NCI-H2107 treated with DMSO at 0.1 percent for 48 hours (cell line): Measurements from ENCODE around the gene PLXNB3.
"Not testable (repeated sequence)": the region's sequence is repeated elsewhere in the genome, so short reads cannot be mapped to it uniquely, and the experiment has no call there.

ENCODE experiments used
- DNase-seq: peaks from one replicate; lab custom pipeline; 2025; ENCODE audit not compliant: unreplicated experiment; lab: John Stamatoyannopoulos, UW

PLXNB3 gene

DNA sequence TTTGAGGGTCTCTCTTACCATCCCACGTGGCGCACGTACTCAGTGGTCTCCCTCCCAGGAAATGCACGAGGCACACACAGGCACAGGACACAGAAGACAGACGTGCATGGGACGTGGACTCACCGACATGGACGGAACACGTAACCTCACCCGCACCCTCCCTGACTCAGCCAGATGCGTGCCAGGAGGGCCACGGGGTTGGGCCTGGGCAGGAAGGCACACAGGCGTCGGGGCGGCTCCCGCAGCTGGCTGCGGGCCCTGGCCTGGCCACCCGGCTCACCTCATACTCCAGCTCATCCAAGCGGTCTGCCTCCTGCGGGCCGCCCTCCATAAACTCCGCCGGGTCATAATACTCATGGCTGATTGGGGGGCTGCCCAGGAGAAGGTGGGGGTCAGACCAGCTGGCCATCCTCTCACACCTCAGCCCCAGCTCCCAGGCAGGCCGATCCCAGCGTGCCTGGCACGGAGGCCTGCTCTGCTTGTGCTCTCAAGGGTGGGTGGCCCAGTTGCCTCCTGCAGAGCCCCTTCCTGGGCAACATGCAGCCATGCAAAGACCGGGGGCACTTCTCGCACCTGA is 43.0 kb downstream of the PLXNB3 start:
- no peak for DNase-seq

DNA sequence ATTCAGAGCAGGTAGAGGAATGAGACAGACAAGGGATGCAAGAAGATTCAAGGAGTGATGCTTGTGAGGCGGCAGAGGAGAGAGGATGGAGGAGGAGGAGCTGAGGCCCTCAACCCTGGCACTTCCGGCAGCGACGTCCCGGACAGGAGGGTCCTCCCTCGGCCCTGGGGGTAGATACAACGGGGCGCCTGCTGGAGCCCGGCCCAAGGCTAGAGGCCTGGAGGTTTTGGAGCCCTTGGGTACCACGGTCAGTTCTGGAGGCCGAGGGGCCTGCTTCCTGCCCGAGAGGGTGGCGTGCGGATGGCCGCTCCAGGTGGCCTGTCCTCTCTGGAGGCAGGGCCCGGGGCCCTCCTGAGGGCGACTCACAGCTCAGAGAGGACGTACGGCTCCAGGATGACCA is 43.9 kb downstream of the PLXNB3 start:
- no peak for DNase-seq

DNA sequence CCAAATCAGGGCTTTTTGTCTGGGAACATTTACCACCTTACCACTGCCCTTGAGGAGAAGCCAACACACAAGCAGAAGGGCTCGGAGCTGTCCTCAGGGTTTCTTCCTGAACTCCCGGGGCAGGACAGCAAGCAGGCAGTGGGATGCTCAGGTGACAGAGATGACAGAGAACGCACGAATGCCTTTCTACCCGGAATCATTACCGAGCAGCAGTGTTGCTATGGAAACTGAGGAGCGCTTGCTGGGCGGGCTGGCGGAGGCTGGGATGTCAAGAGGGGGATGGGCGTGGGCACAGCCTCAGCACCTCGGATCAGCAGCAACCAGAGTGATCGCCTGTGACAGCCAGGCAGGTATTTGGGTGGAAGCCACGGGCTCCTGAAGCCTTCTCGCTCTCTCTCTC is 48.2 kb downstream of the PLXNB3 start:
- no peak for DNase-seq

DNA sequence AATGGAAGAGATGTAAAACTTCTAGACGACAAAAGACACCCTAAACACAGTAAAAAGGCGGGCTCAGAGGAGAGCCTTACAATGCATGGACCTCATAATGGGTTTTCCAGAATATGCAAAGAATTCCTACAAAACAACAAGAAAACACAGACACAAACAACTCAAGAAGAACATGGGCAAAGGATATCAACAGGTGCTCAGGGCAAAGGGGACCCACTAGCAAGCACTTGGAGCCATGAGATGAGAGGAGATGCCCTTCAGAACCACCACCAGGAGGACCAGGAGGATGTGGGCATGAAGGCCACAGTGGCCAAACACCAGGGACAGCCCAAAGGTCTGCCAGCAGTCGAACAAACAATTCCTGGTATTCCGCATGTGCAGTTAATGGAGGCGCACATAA is 49.1 kb downstream of the PLXNB3 start:
- DNase-seq = no peak

DNA sequence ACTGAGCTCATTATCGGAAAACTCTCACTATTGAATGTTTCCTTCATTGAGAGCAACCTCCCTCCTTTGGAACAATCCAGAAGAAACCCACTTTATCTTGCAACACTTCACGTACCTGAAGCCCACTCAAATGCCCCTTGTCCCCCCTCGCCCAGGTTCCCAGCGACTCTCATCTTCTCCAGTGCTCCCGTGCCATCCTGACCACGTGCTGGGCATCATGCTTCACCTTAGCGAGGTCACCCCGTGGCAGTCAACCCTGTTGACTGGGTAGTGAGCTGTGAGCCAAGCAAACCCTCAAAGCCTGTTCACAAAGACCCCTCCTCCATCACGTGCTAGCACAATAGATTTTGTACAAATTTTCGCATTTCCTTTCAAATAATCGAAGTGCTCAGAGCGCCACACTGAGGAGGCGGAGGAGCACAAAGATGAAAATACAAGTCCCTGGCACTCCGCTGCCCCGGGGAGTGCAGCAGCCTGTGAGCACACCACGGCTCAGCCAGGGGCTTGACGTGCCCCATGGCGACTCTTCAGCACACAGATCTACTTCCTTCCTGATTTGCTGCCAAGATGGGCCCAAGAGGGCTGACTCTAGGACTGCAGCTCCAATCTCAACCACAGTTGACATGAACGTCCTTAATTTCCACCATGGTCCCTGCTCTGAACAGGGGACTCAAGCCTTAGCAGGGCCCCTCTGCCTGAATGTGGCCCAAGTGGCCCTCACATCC is 50.7 kb downstream of the PLXNB3 start:
- DNase-seq = no peak

DNA sequence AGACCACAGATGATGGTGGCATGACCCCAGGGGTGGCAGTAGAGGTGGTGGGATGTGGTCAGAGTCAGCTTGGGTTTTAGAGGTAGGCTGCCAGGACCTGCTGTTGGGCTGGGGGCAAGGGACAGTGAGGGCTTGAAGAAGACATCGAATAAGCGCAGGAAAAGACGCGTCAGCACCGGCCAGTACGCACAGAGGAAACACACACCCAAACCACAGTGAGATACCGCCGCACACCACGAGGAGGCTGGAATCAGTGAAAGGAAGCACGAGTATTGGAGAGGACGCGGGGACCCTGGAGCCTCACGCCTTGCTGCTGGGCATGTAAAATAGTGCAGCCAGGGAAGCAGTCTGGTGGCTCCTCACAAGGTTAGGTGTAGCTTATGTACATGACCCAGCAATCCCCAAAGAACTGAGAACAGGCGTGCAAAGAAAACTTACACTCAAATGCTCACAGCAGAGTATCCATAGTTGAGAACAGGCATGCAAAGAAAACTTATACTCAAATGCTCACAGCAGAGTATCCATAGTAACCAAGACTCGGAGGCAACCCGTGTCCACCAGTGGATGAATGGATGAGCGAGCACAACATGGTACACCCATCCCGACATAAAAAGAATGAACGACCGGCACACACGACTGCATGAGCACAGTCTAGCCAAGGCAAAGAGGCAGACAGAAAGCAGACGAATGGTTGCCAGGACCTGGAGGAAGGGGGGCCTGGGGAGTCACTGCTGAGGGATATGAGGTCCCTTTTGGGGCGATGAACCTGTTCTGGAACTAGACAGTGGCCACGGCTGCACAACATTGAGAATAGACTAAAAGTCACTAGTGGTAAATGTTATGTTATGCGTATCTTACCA is 53.0 kb downstream of the PLXNB3 start:
- no peak for DNase-seq

DNA sequence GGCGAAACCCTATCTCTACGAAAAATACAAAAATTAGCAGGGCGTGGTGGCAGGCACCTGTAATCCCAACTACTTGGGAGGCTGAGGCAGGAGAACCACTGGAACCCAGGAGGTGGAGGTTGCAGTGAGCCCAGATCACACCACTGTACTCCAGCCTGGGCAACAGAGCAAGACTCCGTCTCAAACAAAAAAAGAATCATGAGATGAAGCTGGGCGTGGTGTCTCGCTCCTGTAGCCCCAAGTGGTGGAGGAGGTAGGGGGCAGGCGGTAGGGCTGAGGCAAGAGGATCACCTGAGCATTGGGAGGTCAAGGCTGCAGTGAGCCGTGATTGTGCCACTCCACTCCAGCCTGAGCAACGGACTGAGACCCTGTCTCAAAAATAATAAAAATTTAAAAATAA is 54.0 kb downstream of the PLXNB3 start:
- not testable (repeated sequence) for DNase-seq

DNA sequence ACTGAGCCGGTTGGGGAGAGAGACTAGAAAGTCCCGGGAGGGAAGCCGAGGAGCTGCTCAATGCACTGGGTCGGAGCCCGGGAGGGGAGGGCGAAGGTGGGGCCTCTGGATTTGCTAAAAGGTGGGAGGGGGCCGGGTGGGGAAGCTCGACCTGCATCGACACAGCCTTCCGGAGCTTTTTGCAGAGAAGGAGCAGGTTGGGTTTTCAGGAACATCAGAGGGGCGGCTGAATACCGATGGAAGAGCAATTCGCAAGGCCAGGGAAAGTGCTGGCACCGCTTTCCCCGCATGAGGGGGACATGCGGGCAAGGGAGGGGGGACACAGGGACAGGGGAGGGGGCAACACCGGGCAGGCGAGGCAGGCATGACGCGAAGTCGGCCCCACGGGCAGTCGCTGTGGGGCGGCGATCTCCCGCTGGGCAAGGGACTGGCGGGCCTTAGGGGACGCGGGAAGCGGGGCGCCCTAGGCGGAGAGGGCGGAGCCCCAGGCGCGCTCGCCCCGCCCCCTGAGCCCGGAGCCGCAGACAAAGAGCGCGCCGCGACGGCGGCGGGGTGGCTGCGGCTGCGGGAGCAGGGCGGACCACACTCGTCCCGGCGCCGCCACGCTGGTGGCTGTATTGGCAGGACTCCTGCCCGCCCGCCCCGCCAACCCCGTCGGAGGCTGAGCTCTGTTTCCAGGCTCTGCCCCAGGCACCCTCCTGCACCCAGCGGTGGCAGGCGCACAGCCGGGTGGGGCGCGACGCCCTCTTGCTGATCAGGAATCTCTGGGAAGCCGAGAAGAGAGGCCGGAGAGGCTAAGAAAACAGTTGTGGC is 54.7 kb downstream of the PLXNB3 start:
- no peak for DNase-seq

DNA sequence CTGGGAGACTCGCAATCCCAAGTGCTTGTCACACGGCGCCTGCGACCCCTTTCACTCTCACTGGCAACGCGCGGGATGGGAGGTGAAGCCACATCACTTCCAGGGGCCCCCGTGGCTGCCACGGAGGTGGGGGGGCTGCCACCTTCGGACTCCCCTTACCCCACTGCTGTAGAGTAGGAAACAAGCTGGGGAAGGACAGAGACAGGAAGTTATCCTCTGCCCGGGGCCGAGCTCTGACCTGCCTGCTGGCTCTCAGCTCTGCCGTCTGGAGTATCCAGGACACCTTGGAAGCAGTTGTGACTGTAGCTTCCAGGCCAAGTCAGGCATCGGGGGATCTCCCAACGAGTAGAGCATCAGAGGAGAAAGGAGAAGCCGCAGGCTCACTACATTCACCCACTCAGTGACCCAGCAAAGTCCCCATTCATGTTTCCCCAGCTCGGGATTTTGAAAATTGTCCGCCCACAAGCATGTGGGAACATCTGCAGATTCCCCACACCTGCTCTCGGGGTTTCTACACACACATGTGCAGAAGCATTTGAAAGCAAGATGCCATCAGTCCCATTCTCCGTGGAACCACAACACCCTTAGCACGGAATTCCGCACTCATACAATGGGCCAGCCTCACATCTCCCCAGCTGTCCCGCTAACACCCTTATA is 55.5 kb downstream of the PLXNB3 start:
- no peak for DNase-seq

DNA sequence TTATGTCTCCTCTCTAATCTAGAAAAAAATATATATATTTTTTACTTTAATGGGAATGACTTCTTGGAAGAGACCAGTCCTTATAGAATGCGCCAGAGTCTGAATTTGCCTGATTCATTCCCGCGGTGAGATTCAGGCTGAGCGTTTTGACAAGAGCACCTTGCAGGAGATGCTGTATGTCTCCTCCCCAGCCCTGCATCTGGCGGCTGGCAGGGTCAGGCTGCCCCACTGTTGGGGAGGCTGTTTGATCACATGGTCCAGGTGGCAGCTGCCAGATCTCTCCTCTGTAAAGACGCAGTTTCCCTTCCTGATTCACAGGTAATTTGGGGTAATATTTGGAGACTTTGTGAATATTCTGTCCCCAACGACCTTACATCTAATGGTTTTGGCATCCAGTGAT is 56.6 kb downstream of the PLXNB3 start:
- no peak for DNase-seq

DNA sequence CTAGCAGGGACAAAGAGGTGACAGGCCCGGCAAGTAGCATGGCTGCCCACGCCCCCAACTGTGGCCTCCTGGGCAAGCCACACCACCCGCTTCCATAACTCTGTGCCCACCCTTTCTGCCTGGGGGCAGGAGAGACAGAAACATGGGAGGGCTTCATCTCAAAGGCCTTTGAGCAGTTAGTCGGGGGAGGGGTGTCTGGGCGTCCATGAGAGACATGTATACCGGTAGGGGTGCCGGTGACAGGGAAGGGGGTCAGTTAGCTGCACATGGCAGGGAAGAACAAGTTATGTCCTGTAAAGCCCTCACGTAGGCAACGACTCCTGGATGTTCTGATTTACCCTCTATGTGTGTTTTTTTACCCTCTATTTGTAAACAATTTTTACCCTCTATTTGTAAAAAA is 57.0 kb downstream of the PLXNB3 start:
- no peak for DNase-seq

DNA sequence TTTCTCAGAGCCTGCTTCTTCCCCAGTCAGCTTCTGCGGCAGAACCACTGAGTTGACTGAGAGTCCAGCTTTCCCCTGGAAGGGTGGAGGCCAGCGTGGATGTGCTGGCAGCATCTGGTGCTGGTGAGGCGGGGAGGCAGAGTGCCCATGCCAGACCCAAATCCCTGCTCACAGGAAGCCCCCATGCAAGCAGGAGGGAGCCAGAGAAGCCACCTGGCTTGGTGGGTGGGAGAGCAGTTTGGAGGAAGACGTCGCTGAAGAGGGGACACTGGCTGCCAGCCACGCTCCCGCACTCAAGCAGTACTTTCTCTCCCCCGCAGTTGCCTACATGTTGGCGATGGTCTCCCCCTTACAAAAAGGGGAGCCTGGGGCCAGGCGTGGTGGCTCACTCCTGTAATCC is 60.3 kb downstream of the PLXNB3 start:
- DNase-seq = no peak

DNA sequence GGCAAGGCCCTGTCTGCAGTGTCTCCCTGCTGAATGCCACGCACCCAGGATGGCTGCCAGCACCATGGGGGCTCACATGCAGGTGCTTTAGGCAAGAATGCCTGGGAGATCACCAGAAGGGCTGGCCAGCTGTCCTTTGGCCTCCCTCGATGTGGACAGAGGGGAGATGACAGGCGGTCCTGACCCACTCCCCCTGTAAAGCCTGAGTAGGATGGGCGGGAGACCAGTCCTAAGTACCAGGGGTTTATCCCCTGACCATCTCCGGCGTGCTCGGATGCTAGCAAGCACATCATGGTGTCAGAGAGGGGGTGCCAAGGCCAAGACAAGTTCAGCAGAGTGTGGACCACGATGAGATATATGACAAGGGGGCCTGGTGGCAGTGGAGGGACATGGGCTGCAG is 61.0 kb downstream of the PLXNB3 start:
- no peak for DNase-seq
